DMS153 treated with DMSO at 0.1 percent for 48 hours (cell line): Measurements from ENCODE around the gene SVIL.
"Not testable (repeated sequence)": the region's sequence is repeated elsewhere in the genome, so short reads cannot be mapped to it uniquely, and the experiment has no call there.

Experiments
- DNase-seq: peaks from one replicate; lab custom pipeline; 2025; ENCODE audit not compliant: unreplicated experiment; lab: John Stamatoyannopoulos, UW

SVIL gene

DNA sequence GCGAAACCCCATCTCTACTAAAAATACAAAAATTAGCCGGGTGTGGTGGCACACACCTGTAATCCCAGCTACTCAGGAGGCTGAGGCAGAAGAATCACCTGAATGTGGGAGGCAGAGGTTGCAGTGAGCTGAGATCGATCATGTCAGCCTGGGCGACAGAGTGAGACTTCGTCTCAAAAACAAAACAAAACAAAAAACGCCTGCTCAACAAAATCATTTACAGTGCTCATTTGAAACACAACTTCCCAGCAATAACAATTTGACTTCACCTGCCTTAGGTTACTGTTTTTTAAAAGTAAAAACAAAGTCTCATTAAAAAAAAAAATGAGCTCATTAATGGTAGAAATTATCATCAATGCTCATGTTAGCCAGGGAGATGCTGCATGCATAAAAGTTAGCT lies 10.4 kb downstream of the SVIL start:
- DNase-seq, result not testable (repeated sequence)

DNA sequence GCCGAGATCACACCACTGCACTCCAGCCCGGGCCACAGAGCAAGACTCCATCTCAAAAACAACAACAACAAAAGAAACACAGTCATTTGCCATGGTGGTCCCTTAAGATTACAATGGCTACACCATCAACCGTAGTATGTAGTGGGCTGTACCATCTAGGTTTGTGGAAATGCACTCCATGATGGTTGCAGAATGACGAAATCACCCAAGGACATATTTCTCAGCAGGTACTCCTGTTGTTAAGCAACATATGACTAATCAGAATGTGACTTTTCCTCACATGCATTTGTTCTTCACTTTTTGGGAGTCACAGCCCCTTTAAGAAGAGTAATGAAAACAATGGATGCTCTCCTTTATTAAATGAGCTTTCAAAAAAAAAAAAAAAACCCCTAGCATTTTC lies 11.0 kb downstream of the SVIL start:
- DNase-seq, result no peak

DNA sequence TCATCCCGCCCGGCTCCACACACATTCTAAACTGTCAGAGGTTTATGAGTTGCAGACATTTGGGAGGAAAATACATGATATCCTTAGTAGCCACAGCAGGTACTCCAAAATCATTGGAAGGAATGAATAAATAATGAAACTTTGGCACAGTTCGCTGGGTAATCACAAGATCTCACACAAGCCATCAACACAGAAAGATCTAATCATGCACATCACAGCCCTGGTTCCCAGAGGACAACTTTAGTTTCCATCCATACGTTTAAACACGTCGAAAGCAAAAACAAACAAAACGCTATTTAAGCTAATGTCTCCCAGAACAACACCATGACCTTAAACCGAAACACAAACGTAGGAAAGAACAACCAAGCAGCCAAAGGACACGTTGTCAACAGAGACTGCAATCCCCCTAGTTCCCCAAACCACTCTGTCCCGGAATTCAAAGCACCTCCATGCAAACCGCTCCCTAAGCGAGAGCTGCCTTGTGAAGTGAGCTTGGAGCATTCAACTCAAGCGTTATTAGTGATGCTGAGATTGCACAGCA lies 12.3 kb downstream of the SVIL start:
- no peak for DNase-seq

DNA sequence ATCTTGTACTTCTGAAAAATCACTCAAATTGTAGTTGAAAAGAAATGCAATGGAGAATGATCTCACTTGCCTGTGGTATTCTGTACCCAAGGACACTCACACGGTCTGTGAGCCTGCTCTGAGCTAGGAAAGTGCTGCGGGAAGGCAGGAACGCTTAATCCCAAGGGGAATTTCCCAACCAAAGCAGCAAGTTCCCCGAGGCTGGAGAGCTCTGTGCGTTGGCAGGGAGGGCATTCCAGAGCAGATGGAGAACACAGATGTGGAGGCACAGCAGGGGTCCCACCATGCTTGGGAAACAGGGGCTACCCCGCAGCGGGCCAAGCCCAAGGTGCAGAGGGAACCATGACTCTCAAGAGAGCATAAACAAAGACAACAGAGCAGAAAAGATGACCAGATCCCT lies 13.6 kb downstream of the SVIL start:
- no peak for DNase-seq

- no peak for DNase-seq
These were observed 14.6 kb downstream of the SVIL start for GRCh38 chr10:29620112-29620690.

DNA sequence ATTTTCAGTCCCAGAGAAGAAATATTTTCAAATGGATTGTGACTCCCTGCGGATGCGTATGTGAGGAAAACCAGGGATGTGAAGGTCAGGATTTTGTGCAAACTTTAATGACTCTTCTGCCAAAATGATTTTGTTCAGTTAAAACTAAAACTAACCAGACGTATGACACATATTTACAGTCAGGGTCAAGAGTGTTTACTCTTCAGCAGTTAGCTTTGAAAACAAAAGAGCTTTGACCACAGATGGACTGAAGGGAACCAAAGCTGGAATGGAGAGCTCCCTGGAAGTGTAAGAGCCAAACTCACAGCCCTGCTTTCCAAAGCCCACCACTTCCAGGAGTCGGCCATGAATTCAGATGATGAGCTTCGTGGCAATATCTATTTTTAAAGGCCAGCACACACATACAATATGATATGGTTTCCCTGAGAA lies 15.5 kb downstream of the SVIL start:
- no peak for DNase-seq

DNA sequence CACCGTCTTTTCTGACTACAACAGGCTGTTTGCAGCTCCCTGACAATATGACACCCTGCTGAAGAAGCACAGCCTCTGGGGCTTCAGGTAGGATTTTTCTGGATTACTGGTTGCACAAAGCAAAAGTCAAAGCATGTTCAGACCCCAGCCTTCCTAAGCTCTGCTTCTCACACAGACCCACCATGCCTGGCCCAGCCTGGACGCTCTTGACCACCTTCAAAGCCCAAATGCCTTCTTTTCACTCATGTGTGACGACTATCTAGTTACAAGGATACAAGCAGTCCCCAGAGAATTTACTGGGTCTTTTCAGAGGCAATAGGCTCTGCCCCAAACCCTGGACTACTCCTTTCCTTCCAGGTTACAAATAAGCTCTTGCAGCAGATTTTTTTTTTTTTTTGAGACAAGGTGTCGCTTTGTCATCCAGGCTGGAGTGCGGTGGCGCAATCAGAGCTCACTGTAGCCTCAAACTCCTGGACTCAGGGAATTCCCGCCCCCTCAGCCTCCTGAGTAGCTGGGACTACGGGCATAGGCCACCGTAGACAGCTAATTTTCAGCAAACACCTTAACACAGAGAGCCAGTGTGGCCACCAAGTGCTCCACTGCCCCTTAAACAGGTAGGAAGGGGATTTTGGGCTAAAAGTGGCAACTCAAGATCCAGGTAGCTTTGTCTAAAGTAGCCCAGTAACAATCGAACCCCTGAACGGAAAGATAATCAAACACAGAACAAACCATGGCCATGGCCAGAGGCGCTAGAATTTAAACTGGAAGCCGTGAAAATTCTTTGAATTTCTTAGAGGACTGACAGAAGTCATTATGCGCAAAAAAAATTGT lies 16.2 kb downstream of the SVIL start:
- no peak for DNase-seq

DNA sequence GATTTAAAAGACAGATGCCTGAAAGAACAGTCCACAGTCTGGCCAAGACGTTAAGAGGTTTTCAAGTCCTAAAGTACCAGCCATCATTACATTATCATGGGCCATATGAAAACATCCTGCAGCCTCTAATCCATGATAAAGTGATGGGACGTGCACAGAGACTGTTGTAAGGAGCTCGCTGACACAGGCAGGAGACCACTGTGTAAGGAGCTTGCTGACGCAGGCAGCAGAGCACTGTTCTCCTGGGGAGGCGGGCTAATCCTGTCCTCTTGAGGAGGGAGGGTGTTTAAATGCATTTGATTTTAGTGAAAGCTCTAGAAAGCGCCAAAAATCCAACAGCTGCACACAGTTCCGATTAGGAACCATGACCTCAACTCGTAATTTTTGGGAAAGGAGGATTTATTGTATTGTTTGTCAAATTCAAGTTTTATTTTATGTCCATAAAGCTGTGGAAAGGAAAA lies 16.9 kb downstream of the SVIL start:
- DNase-seq, result no peak

GRCh38 chr10:29616542-29616941 lies 18.2 kb downstream of the SVIL start:
- DNase-seq, result no peak

GRCh38 chr10:29615195-29615594 lies 19.6 kb downstream of the SVIL start:
- DNase-seq, result no peak

- not testable (repeated sequence) for DNase-seq
These were observed 20.5 kb downstream of the SVIL start for GRCh38 chr10:29614289-29614688.

DNA sequence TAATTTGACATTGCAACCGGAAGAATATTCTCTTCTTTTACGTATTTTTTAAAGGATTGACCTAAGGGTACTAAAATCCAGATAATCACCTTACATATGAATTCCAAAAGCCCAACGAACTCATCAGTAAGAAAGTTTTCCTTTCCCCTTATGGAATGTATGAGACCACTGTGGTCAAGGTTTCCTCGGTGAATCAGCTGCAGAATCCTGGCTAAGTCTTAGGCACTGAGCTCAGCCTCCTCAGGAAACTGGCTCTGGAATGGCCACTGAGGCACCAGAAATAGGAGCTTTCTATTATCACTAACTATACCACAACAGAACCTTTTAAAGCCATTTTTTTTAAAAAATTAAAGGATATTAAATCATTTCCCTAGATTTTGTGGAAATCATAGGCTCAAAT lies 21.0 kb downstream of the SVIL start:
- DNase-seq, result no peak

GRCh38 chr10:29613196-29613595 lies 21.6 kb downstream of the SVIL start:
- DNase-seq, result no peak

GRCh38 chr10:29612657-29613056 lies 22.1 kb downstream of the SVIL start:
- no peak for DNase-seq

- no peak for DNase-seq
These were observed 22.9 kb downstream of the SVIL start for GRCh38 chr10:29611781-29612381.

DNA sequence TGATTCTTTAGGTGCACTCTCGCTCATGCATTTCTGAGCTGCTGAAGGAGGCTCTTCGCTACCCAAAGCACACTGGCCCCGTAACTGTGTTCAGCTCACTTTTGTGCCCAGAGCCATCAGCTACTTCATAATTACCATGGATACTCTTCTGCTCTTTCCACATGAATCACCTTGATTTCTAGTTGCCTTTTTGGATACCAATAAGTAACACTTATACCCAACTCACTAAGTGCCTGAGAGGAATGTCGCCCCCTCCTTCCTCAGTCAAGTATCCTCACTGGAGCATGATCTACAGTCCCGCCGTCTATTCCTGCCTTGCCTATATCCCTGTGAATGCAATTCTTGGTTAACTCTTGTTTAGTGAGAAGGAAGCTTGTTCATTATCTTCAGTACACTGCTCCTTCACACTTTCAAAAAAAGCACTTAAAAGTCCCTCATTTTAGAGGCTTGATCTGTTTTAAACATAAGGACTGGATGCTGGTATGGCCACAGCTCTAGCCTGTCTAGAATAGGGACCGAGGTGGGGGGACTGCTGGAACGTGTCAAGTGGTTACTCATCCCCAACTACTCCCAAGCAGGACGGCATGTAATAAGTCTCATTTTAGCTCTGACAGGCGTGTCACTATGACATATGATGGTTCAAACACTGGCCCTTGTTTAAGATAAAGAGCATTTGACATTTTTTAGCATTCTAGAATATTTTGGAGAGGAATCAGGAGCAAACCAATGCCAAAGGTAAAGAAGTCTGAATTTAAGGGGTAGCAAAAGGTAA lies 23.7 kb downstream of the SVIL start:
- DNase-seq, result no peak

DNA sequence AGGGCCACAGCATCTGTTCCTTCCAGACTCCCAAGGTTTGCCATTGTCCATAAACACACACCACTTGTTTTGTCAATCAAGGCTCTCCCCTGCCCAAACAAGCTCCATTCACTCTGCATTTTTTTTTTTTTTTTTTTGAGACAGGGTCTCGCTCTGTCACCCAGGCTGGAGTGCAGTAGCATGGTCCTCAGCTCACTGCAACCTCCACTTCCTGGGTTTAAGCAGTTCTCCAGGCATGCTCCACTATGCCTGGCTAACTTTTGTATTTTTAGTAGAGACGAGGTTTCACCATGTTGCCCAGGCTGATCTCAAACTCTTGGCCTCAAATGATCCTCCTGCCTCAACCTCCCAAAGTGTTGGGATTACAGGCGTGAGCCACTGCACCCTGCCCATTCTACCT lies 24.4 kb downstream of the SVIL start:
- DNase-seq, result not testable (repeated sequence)

GRCh38 chr10:29609696-29610095 lies 25.1 kb downstream of the SVIL start:
- no peak for DNase-seq

- no peak for DNase-seq
These were observed 26.1 kb downstream of the SVIL start for GRCh38 chr10:29608476-29609301.

DNA sequence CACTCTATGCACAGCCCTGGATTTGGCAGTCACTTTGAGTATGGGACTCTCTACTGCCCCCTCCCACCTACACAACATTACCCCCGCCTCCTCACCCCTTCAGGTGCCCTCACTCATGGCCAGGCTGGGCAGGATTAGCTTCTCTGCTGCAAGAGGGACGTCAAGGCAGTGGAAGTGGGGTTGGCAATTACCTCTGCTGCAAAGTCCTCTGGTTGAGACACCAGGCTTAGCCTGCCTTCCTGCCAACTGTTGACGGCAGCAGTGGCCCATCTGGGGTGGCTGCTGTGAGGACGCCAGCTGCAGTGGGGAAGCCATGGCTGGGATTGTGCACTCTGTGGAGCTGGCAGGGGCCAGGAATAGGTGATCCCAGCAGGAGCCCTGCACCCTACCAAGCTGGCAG lies 26.7 kb downstream of the SVIL start:
- no peak for DNase-seq
